OCI-LY7 (cell line): Measurements from ENCODE around the gene PARP6. TPM values are rescaled to one million over a fixed set of nuclear protein-coding genes. Genes with fewer than 3 reads are reported as not detected.

ENCODE experiments used
- BruUV-seq: library from RNA; stranded (reverse); fragments of 400-500 nt; replicated peaks from 2 replicates; lab custom pipeline; 2021; lab: Mats Ljungman, UMichigan
- CTCF ChIA-PET: fragments of 300-600 bp; sonication (Branson Sonifier 250); formaldehyde crosslinking; loops from one replicate; lab custom pipeline; 2022; ENCODE audit warnings: antibody characterized with exemption; ENCODE audit not compliant: unreplicated experiment; lab: Charles Lee
- POLR2A ChIA-PET: fragments of 300-600 bp; sonication (Branson Sonifier 250); formaldehyde crosslinking; loops from one replicate; lab custom pipeline; 2022; ENCODE audit warnings: antibody characterized with exemption; lab: Charles Lee
- DNase-seq: peaks from one replicate; pipeline ENCODE4 v3.0.0-alpha.2; 2015; ENCODE audit warnings: low spot score
- H2AFZ ChIP-seq: fragments of 200-600 bp; sonication (generic), shearing (Covaris generic); 2 replicates; pipeline ENCODE4 v1.6.1; 2014; ENCODE audit warnings: mild to moderate bottlenecking, antibody characterized with exemption, low read length, moderate library complexity
- H3K27ac ChIP-seq: fragments of 200-600 bp; sonication (generic); 2 replicates; pipeline ENCODE4 v1.5.1; 2014; ENCODE audit warnings: mixed run types, low read depth, mild to moderate bottlenecking, moderate library complexity, low read length, inconsistent platforms; ENCODE audit not compliant: poor library complexity, severe bottlenecking
- H3K36me3 ChIP-seq: fragments of 200-600 bp; sonication (generic); 2 replicates; pipeline ENCODE4 v1.6.1; 2014; ENCODE audit warnings: mild to moderate bottlenecking, antibody characterized with exemption, low read length, moderate library complexity, mixed read lengths; ENCODE audit not compliant: insufficient read depth
- H3K4me1 ChIP-seq: fragments of 200-600 bp; sonication (generic); 2 replicates; pipeline ENCODE4 v1.5.1; 2014; ENCODE audit warnings: mild to moderate bottlenecking, low read length; ENCODE audit not compliant: insufficient read depth, poor library complexity, severe bottlenecking
- H3K4me2 ChIP-seq: fragments of 200-600 bp; sonication (generic); 2 replicates; pipeline ENCODE4 v1.6.1; 2014; ENCODE audit warnings: mild to moderate bottlenecking, low read length
- H3K4me3 ChIP-seq: fragments of 200-600 bp; sonication (generic); 2 replicates; pipeline ENCODE4 v1.5.1; 2014; ENCODE audit warnings: mild to moderate bottlenecking, low read depth, low read length; ENCODE audit not compliant: poor library complexity, severe bottlenecking
- H3K79me2 ChIP-seq: fragments of 200-600 bp; sonication (generic); 2 replicates; pipeline ENCODE4 v1.6.1; 2016; ENCODE audit warnings: low read depth, mild to moderate bottlenecking, low read length, moderate library complexity, mixed read lengths; ENCODE audit not compliant: insufficient read depth
- H3K9me2 ChIP-seq: fragments of 200-600 bp; sonication (generic); 2 replicates; pipeline ENCODE4 v1.6.1; 2016; ENCODE audit warnings: mild to moderate bottlenecking, low read length, mixed read lengths; ENCODE audit not compliant: insufficient read depth
- H3K9me3 ChIP-seq: fragments of 200-600 bp; sonication (generic); 2 replicates; pipeline ENCODE4 v1.6.1; 2014; ENCODE audit warnings: mild to moderate bottlenecking, mixed run types, low read length, mixed read lengths
- H4K20me1 ChIP-seq: fragments of 200-600 bp; sonication (generic); 2 replicates; pipeline ENCODE4 v1.6.1; 2014; ENCODE audit warnings: mild to moderate bottlenecking, antibody characterized with exemption, low read length, moderate library complexity, mixed read lengths; ENCODE audit not compliant: insufficient read depth
- EZH2phosphoT487 ChIP-seq: fragments of 200-600 bp; sonication (generic); IDR thresholded peaks from 2 replicates; pipeline ENCODE4 v1.6.1; 2018; ENCODE audit warnings: low read depth, borderline replicate concordance, mild to moderate bottlenecking, mixed run types, antibody characterized with exemption, low read length, moderate library complexity, mixed read lengths
- intact Hi-C: fragments of 100-400 bp; cut with micrococcal nuclease; formaldehyde crosslinking; loops from one replicate; pipeline ENCODE4 v1.10.0; 2022; ENCODE audit not compliant: unreplicated experiment
- total RNA-seq, 2 experiments: library from RNA; depleted of rRNA in 1 of 2; stranded (reverse); fragments of >200 nt in 1 of 2; shearing (Covaris generic) in 1 of 2; gene quantifications; 2 replicates each; pipeline ENCODE4 v1.2.3, GENCODE V29; 2014 to 2022
- TF ChIP-seq, protein P1 (sequence below): fragments of 200-600 bp; sonication (generic); conservative IDR thresholded peaks from 2 replicates; pipeline ENCODE4 v1.5.1; 2014; ENCODE audit warnings: mild to moderate bottlenecking, antibody characterized with exemption, low read length, moderate library complexity, mixed read lengths

PARP6 gene
- total RNA-seq, 2 experiments from 2014 or later: 58.3 to 73.3 TPM

DNA sequence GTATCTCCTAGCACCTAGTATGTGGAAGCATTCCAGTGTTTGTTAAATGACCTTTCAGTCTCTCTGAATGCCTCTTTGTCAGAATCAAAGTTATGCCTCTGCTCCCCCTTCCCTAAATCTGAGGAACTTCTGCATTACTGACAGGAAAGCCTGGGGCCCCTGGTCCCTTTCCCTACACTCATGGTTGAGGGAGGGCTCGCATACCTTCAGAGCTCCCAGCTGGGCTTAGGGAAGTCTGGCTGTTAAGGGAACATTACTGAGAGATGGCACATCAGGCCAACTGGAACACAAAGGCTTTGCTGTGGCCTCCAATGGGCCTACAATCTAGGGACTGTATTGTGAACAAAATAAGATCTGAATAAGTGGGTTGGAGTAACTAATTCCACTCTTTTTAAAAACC lies 51.7 kb downstream of the PARP6 start:
- no peak for TF ChIP-seq EZH2phosphoT487
- TF ChIP-seq, protein P1, sequence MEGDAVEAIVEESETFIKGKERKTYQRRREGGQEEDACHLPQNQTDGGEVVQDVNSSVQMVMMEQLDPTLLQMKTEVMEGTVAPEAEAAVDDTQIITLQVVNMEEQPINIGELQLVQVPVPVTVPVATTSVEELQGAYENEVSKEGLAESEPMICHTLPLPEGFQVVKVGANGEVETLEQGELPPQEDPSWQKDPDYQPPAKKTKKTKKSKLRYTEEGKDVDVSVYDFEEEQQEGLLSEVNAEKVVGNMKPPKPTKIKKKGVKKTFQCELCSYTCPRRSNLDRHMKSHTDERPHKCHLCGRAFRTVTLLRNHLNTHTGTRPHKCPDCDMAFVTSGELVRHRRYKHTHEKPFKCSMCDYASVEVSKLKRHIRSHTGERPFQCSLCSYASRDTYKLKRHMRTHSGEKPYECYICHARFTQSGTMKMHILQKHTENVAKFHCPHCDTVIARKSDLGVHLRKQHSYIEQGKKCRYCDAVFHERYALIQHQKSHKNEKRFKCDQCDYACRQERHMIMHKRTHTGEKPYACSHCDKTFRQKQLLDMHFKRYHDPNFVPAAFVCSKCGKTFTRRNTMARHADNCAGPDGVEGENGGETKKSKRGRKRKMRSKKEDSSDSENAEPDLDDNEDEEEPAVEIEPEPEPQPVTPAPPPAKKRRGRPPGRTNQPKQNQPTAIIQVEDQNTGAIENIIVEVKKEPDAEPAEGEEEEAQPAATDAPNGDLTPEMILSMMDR: no peak
- Histone ChIP-seq H3K9me2 (no peaks in the 10 kb centered on the region), H3K9me3 (no peaks in the 10 kb centered on the region), H3K36me3 (peaks cover 96% of the 10 kb centered on the region), H4K20me1 (peaks cover 73% of the 10 kb centered on the region), H3K79me2 (peaks cover 96% of the 10 kb centered on the region), H3K4me2 (no peak overlapping the region), H3K4me1 (peaks cover 29% of the 10 kb centered on the region), H2AFZ (no peak overlapping the region), H3K27ac (no peak overlapping the region), H3K4me3 (no peak overlapping the region)
- ChIA-PET CTCF (no interaction called here), POLR2A (no interaction called here)
- DNase-seq: no peak
- intact Hi-C loops: no loop called here
- BruUV-seq: no TSS peak

- Histone ChIP-seq H2AFZ (no peak overlapping the region), H4K20me1 (peaks cover 52% of the 10 kb centered on the region), H3K79me2 (peaks cover 84% of the 10 kb centered on the region), H3K9me2 (no peaks in the 10 kb centered on the region), H3K9me3 (no peaks in the 10 kb centered on the region), H3K36me3 (peaks cover 100% of the 10 kb centered on the region), H3K27ac (no peak overlapping the region), H3K4me2 (no peak overlapping the region), H3K4me1 (peaks cover 5% of the 10 kb centered on the region), H3K4me3 (no peak overlapping the region)
- CTCF ChIA-PET: no interaction called here
- BruUV-seq: no TSS peak
- TF ChIP-seq, protein P1: no peak
- no peak for TF ChIP-seq EZH2phosphoT487
- POLR2A ChIA-PET: interaction anchor here (0.8 to 1.9 kb wide), 2 partner anchors 9 to 10 kb away, joined by 3 to 11 read pairs; no protein-coding TSS in a partner anchor
- intact Hi-C loops: no loop called here
- DNase-seq: no peak
Observed at GRCh38 chr15:72217216-72217615, 55.1 kb downstream of the PARP6 start.

DNA sequence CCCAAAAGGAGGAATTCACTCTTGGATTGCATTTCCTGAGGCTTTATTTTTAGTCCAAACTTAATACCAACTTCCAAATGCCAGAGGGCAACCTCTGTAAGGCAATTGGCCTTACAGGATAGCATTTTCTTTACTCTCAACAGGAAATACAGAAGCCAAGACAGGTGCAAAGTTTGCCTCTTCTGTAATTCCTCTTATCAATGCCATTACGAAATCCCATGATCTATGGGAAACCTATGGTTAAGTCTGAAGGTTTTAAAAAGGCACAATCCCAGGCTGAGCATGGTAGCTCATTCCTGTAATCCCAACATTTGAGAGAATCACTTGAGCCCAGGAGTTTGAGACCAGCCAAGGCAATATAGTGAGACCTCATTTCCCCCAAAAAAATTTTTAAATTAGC lies 56.3 kb downstream of the PARP6 start:
- Histone ChIP-seq H4K20me1 (peaks cover 48% of the 10 kb centered on the region), H2AFZ (no peak overlapping the region), H3K27ac (no peak overlapping the region), H3K4me2 (no peak overlapping the region), H3K36me3 (peaks cover 100% of the 10 kb centered on the region), H3K79me2 (peaks cover 77% of the 10 kb centered on the region), H3K4me3 (no peak overlapping the region), H3K4me1 (no peaks in the 10 kb centered on the region), H3K9me2 (no peaks in the 10 kb centered on the region), H3K9me3 (no peaks in the 10 kb centered on the region)
- TSS peak; percentile 18 for BruUV-seq
- DNase-seq: no peak
- intact Hi-C loops: no loop called here
- ChIA-PET POLR2A (interaction anchor here (1.9 kb wide), 1 partner anchor 12 kb away, joined by 11 read pairs; no protein-coding TSS in a partner anchor), CTCF (no interaction called here)
- TF ChIP-seq, protein P1: no peak
- no peak for TF ChIP-seq EZH2phosphoT487
